NCI-H2081 (cell line): ENCODE measurements around the gene PNLDC1.
A peak's percentile ranks its signal among the peaks of the same experiment; 100 is the strongest.
"Not testable (repeated sequence)": the region's sequence is repeated elsewhere in the genome, so short reads cannot be mapped to it uniquely, and the experiment has no call there.

Experiments used
- DNase-seq, 2 experiments: peaks; one replicate each; lab custom pipeline; 2025; lab: John Stamatoyannopoulos, UW

Gene PNLDC1

GRCh38 chr6:159788276-159788675, 11.8 kb upstream of the PNLDC1 start:
- DNase-seq: no peak

GRCh38 chr6:159788753-159789376, 11.2 kb upstream of the PNLDC1 start:
- DNase-seq: no peak

- DNase-seq: peak; percentile 95 to 97
These were observed 10.5 kb upstream of the PNLDC1 start, which contains the start of gene TCP1 for GRCh38 chr6:159789377-159790148. TSS of gene TCP1 (minus strand) at chr6:159789602. CDS start at chr6:159789468, 134 bp downstream.

- peak; percentile 90 to 95 for DNase-seq
These were observed 9.7 kb upstream of the PNLDC1 start, which contains the start of gene MRPL18 for GRCh38 chr6:159790149-159790955. TSS of gene MRPL18 (plus strand) at chr6:159790467. CDS start at chr6:159790588, 121 bp downstream.

GRCh38 chr6:159790956-159791598, 9.0 kb upstream of the PNLDC1 start:
- DNase-seq: no peak

- not testable (repeated sequence) for DNase-seq
These were observed 5.1 kb upstream of the PNLDC1 start for GRCh38 chr6:159794976-159795375.

- no peak for DNase-seq
These were observed 2.5 kb upstream of the PNLDC1 start for GRCh38 chr6:159797554-159797953.

- DNase-seq: no peak
These were observed 1.9 kb downstream of the PNLDC1 start for GRCh38 chr6:159801935-159802334.

GRCh38 chr6:159804504-159804903, 4.4 kb downstream of the PNLDC1 start:
- no peak for DNase-seq

- no peak for DNase-seq
These were observed 5.5 kb downstream of the PNLDC1 start for GRCh38 chr6:159805440-159806020.

- no peak for DNase-seq
These were observed 6.0 kb downstream of the PNLDC1 start for GRCh38 chr6:159806021-159806458.

GRCh38 chr6:159807150-159807858, 7.2 kb downstream of the PNLDC1 start:
- no peak for DNase-seq

- DNase-seq: no peak
These were observed 8.6 kb downstream of the PNLDC1 start for GRCh38 chr6:159808647-159809046.

GRCh38 chr6:159809149-159809548, 9.1 kb downstream of the PNLDC1 start:
- DNase-seq: no peak

GRCh38 chr6:159813781-159814180, 13.7 kb downstream of the PNLDC1 start:
- DNase-seq: no peak

- DNase-seq: no peak
These were observed 15.3 kb downstream of the PNLDC1 start for GRCh38 chr6:159815410-159815809.

GRCh38 chr6:159816775-159817174, 16.7 kb downstream of the PNLDC1 start:
- DNase-seq: not testable (repeated sequence)

GRCh38 chr6:159817951-159818739, 18.1 kb downstream of the PNLDC1 start:
- no peak for DNase-seq

GRCh38 chr6:159819098-159819497, 19.0 kb downstream of the PNLDC1 start:
- no peak for DNase-seq
